Eye (tissue), 1 donor: ENCODE measurements around the gene MCTP1.
A peak's percentile ranks its signal among the peaks of the same experiment; 100 is the strongest.
"Not testable (repeated sequence)": the region's sequence is repeated elsewhere in the genome, so short reads cannot be mapped to it uniquely, and the experiment has no call there.

Experiments
- DNase-seq: peaks from one replicate; pipeline ENCODE4 v3.0.0-alpha.2; 2015

MCTP1 gene

DNA sequence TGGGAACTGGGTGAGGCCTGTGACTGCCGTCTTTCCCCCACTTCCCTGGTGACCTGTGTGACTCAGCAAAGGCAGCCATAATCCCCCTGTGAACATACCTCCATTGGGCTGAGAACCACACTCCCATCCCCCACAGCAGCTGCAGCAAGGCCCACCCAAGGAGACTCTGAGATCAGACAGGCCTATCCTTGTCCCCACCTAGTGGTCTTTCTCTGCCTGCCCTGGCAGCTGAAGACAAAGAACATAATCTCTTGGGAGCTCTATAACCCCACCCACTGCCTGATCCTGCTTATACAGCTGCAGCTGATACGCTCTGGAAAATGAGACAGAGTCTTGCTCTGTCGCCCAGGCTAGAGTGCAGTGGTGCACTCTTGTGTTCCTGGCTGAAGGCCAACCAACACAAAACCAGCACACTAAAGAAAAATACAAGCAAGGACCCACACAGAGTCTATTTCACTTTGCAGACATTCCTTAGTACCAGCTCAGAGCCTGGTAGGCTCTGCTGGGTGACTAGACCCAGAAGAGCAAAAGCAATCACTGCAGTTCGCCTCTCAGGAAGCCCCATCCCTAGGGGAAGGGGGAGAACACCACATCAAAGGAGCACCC lies 106.7 kb downstream of the MCTP1 start:
- peak; percentile 80 for DNase-seq

GRCh38 chr5:95177456-95177855 lies 107.4 kb downstream of the MCTP1 start:
- DNase-seq = no peak

GRCh38 chr5:95175106-95175505 lies 109.8 kb downstream of the MCTP1 start:
- DNase-seq = peak; percentile 89

DNA sequence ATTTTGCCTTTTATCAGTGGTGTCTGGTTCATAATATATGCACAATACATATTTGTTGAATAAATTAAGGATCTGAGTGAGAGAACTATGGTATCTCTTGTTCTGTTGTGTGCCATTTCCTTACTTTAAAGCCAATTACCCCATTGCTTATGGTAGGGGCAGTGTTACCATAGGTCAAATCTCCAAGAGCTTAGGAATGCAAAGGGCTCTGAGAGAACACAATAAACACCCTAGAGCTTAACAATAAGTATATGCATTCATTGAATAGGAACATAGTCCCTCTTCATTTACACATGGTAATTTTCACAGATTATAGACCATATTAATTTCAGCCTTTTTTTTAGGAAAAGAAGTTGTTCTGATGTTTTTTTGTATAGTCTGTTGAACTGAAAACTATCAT lies 112.2 kb downstream of the MCTP1 start:
- no peak for DNase-seq

DNA sequence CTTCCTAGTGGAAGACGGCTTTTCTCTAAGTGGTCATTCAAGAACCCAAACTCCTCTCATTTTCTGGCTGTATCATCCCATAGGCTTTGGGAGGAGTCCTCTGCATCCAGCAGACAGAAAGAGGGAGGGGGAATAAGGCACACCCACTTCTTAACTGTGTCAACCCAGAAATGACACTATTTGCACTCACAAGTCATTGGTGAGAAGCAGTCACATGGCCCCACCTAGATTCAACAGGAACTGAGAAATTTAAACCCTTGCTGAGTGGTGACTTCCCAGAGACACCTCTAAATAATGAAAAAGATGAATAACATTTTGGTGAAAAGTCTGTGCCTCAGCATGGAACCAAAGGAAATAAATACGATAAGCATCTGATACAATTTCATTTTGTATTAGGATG lies 120.0 kb downstream of the MCTP1 start:
- no peak for DNase-seq

GRCh38 chr5:95163079-95163478 lies 121.8 kb downstream of the MCTP1 start:
- no peak for DNase-seq

DNA sequence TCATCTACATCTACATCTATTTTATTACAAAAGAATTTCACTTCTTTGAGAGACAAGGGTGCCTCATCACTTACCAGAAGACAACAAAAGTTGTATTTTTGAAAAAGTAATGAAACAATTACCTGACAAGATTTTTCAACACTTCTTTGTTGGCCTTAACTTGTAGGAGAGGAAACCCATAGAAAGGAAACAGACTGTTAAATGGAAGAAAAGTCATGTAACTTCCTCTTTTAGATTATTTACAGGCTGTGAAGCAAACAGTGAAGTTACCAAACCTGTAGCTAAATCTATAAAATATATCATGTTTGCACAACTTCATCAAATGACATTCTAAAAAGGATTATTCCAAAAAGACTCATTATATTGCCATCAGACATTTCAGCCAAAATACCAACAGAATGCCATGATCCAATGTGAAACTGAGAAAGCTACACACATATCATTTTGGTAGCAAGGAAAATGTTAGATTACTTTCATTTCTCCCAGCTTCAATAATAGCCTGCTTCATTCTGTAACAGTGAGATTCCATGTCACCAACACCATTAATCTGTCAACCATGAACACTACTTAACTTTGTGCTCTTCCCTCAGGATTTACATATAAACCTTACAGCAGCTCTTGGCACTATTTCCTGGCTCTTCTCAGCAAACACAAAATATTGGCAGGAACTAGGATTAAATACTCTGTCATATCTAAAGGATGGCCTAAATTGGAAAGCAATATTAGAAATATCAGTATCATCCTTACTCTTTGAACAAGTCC lies 122.5 kb downstream of the MCTP1 start:
- DNase-seq = no peak

- DNase-seq = no peak
Observed at GRCh38 chr5:95159603-95160002, 125.3 kb downstream of the MCTP1 start.

DNA sequence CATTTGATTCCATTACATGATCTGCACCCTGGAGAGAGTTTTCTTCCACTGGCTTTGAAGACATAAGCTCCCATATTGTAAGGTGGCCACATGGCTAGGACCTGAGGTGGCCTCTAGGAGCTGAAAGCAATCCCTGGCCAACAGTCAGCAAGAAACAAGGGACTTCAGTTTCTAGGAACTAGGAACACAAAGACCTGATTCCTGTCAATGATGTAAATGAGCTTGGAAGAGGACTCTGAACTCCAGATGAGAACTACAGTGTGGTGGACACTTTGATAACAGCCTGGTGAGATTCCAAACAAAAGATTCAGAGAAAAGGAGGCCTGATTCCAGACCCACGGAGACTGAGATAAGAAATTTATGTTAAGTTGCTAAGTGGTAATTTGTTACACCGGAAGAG lies 129.0 kb downstream of the MCTP1 start:
- no peak for DNase-seq

- DNase-seq = peak; percentile 25
Observed at GRCh38 chr5:95153511-95153910, 131.4 kb downstream of the MCTP1 start.

DNA sequence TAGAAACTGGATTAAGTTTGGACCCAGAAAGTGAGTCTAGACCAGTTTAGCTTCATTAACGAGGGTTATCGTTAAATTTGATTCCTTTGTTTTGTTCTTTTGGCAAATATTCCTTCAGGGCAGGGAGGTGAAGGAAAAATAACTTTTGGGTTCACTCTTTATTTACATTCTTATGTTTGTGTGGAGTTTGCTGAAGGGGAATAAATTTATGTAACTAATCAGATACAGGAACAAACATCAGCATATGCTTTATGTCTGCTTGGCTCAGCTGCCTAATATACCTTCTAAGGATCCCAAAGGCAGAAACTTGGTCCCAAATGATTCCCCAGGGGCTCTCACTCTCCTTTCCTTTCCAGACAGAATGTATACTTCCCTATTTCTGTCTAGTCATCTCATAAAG lies 132.4 kb downstream of the MCTP1 start:
- DNase-seq = no peak

- no peak for DNase-seq
Observed at GRCh38 chr5:95152131-95152530, 132.8 kb downstream of the MCTP1 start.

DNA sequence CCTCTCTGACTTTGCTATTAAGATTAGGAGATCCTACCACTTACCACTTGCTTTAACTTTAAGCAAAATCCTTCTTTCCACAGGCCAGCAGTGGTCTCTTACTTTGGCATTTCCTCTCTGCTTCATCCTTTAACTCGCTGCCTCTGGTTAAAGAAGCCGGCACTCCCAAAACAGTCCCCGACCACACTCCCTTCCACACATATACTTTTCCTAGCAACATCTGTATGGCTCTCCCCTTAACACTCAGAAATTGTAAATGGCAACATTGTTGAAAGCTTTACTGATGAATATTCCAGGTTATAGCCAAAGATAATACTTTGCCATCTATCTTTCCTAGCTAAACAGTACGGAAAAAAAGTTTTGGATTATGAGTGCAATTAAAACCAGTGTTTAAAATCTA lies 133.2 kb downstream of the MCTP1 start:
- DNase-seq = no peak

DNA sequence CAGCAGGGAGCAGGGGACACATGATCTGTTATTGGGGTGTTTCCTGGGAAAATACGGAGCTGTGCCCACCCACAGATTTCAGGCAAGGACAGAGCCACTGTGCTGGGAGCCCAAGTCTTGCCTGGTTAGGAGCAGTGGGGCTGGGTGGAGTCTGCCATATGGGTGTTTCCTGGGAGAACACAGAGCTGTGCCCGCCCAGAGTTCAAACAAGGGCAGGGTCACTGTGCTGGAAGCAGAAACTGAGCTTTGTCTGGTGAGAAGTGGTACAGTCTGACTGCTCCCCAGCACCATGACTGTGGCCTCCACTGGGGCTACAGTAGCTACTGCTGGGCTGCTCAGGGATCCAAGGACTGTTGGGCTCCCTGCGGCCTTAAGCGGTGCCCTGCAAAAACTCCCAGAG lies 135.5 kb downstream of the MCTP1 start:
- DNase-seq = no peak

- DNase-seq = no peak
Observed at GRCh38 chr5:95148453-95148852, 136.4 kb downstream of the MCTP1 start.

- DNase-seq = not testable (repeated sequence)
Observed at GRCh38 chr5:95143858-95144257, 141.0 kb downstream of the MCTP1 start.

GRCh38 chr5:95142145-95142544 lies 142.7 kb downstream of the MCTP1 start:
- no peak for DNase-seq

DNA sequence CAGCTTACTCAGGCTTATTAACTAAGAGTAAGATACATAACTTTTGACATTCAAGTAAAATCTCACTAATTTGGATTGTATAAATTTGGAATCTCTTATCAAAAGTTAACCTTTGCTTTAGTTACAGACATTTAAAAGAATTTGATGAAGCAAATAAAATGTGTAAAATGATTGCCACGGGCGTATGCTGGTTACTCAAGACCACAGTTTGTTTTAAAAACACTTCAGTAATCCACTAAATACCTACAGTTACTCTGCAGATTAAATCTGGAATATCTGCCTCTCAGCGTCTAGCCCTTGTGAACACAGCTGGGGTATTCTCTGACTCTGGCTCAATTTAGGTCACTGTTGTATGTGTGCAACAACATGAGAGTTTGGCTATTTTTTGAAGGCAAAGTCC lies 143.8 kb downstream of the MCTP1 start:
- DNase-seq = no peak

DNA sequence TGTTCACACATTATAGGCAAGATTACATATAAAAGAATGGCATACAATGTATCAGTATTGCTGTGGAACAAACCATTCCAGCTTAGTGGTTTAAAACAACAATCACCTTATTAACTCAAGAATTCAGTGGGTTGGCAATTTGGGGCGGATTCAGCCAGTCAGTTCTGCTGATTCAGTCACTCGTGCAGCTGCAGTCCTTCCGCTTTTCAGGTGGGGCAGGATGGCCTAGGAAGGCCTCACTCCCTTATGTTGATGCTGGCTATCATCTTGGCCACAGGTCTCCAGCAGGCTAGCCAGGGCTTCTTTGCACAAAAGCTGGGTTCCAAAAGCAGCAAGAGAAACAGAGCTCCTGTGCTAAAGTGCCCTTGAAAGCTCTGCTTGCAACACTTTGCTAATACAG lies 150.6 kb downstream of the MCTP1 start:
- DNase-seq = no peak

DNA sequence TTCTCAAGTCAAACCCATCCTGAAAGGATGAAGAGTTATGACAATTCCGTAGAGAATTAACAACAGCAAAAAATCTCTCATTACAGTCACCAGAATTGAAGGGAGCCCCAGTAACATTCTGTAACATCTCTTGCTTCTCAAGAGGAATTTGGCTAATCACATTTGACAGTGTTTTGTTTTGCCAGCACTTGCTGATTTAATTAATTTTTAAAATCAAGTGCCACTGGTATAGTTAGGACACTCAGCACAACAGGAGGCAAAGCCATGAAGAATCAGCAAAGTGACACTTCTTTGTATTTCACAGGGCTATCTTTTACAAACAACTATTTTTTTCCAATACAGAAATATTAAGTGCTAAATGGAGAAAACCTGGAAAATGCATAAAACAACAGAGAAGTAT lies 152.8 kb downstream of the MCTP1 start:
- peak; percentile 78 for DNase-seq

GRCh38 chr5:95130941-95131340 lies 154.0 kb downstream of the MCTP1 start:
- no peak for DNase-seq

- no peak for DNase-seq
Observed at GRCh38 chr5:95124731-95125130, 160.2 kb downstream of the MCTP1 start.

DNA sequence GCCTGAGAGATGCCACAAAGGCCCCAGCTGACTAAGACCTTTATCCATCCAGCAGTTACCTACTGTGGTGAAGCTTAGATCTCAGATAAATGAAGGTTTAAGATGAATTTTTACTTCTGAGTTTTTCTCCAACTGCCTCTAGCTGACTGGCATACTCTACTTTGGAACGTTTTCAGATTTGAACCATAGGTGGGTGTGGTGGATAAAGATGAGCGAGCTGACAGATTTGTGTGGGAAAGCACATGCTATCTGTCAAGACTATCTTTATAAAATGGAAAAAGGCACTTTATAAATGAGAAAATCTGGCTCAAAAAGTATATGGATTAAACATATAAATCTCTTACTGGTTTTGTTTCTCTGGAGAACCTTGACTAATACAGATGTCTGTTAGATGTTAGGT lies 160.8 kb downstream of the MCTP1 start:
- no peak for DNase-seq

- DNase-seq = no peak
Observed at GRCh38 chr5:95114902-95115301, 170.0 kb downstream of the MCTP1 start.

DNA sequence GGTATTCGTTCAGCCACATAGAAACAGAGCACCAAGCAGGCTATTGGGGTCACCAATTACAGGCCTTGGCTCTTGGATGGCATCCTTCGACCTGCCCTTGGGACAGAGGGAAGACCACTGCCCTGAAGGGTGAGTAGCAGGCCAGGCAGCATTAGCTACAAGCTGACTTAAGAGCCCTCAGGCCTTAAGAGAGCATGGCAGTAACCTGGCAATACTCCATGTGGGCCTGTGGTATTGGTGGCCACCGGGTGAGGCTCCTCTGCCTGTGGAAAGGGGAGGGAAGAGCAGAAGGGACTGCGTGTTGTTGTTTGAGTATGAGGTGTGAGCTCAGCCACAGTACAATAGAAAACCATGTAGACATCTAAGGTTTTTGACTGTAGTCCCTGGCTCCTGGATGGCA lies 170.6 kb downstream of the MCTP1 start:
- DNase-seq = no peak
